Peyer's patch (tissue), 4 donors: Measurements from ENCODE around the gene PYGO2.

Experiments used
- CTCF ChIP-seq, 6 experiments: fragments of 450-650 bp in 4 of 6; fragments of 200-600 bp in 2 of 6; sonication (generic) in 1 of 6; IDR thresholded peaks; one replicate each; pipeline ENCODE4 v1.5.1; 2017 to 2019; ENCODE audit warnings: antibody characterized with exemption in 6 of 6, mild to moderate bottlenecking in 3 of 6, moderate library complexity in 1 of 6
- POLR2A ChIP-seq, 2 donors: fragments of 450-650 bp; IDR thresholded peaks; one replicate each; pipeline ENCODE4 v1.5.1; 2017; ENCODE audit warnings: antibody characterized with exemption in 2 of 2, mild to moderate bottlenecking in 2 of 2, moderate library complexity in 2 of 2

GRCh38 chr1:155011004-155011416, 49.4 kb upstream of the PYGO2 start:
- TF ChIP-seq CTCF (IDR thresholded peaks at IDR 0.05) (no peak), POLR2A (IDR thresholded peaks at IDR 0.05) (no peak)
